Left hindlimb (tissue), 1 donor: Measurements from ENCODE around the gene SHISA9.

Source experiments
- DNase-seq: peaks from one replicate; pipeline ENCODE4 v3.0.0-alpha.2; 2018

Gene SHISA9

DNA sequence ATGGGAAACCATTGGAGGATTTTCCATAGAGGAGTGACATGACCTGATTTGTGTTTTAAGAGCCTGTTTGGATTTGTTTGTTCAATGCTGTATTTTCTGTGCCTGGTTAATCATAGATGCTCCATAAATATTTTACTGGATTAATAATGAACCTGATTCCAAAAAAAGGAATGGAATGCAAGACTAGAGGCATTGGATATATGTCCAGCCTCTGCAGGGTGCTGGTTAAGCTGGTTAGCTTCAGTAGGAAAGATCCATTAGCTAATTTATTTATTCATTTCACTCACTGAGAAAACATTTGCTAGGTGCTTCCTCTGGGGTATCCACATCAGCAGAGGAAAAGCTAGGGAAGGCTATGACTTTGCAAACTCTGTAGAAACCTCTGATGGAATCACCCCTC lies 57.7 kb downstream of the SHISA9 start:
- no peak for DNase-seq

DNA sequence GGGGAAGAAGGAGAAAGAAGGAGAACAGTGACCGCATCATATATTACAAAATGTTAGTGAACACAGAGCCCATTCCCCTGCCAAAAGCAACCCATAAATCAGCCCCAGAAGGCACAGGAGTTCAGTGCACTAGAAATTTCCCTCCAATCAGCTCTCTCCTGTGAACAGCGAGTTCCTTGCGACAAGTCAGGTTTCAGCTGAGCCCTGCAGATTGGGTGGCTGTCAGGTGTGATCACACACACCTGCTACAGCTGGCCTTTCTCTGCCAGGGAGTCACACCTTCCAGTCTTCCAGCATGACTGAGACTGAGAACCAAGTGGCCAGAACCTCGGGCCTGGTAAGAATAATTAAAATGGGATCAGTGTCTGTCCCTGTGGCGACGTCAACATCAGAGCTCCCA lies 60.2 kb downstream of the SHISA9 start:
- no peak for DNase-seq

DNA sequence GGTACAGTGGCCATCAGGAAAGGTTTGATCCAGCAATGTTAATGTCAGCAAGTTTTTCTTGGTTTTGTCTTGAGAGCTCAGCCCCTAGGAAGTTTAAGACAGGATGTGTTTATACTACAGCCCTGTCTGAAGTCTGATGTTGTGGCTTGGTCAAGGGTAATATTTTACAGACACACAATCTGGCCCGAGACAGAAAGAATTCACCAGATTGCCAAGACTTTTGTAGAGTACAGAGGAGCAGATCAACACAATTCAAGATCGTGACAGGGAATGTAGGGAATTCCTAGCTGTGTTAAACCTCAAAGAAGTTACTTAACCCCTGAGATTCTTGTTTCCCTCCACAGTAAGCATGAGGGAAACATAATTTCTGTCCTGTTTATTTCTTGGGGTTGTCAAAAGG lies 63.1 kb downstream of the SHISA9 start:
- no peak for DNase-seq

DNA sequence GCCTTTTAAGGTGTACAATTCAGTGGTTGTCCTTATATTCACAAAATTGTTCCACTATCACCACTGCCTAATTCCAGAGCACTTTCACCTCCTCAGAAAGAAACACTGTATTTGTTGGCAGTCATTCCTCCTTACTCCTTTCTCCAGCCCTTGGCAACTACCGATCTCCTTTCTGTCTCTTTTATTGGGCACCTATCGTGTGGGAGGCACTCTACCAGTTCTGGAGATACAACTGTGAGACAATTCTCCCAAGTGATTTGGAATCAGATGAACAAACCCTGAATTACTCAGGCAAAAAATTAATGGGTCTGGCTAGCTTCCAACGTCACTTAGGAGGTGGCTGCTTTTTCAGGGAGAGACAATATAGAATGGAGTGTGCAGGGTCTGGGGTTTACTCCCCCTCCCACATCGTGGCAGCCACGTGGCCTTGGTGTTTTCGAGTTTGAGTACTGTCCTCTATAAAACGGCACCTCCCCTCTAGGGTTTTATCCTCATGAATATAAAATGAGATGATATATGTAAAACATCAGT lies 63.9 kb downstream of the SHISA9 start:
- DNase-seq: no peak

DNA sequence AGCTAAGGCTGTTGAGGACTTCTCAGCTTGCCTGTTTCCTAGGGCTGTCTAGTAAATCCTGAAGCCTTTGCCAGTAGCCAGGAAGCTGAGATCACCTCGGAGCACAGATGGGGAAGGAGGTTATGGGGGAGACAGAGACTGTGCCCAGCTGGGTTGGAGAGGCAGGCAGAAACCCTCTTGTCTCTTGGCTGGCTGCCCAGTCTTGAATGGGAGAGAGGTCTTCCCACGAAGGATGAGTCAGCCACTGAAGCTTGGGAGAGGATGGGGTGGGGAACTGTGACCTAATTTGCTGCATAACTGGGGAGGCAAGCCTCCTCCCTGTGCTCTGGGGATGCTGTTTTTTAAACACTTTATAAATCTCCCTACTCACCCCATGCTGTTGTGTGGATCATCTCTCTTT lies 69.8 kb downstream of the SHISA9 start:
- peak; percentile 32 for DNase-seq

DNA sequence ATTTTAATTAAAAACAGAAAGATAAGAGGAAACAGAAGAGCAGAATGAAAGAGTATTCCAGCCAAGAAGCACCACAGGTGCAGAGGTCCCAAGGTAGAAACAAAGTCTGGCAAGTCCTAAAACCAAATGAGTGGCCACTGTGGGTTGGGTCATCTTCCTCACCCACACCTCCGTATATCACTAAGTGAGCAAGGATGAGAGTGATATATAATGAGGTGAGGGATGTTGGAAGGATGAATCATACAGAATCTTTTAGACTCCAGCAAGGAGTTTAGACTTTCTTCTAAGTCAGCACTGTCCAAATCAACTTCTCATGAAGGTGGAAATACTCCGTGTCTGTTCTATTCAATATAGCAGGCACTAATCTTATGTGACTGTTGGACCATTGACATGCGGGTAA lies 70.8 kb downstream of the SHISA9 start:
- no peak for DNase-seq

DNA sequence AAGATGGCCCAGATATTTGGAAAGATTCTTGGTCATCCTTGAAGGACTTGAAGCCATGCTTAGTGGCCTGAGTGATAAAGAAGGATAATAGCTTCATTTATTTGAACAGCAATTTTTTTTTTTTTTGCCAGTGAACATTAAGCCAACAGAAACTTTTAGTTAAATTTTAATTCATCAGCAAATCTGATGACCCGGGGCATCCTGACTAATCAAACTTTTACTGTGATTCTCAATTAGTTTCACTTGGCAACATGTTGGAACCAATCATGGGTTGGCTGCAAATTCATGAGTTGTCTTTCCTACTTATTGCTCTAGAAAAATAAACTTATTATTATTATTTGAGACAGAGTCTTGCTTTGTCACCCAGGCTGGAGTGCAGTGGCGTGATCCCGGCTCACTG lies 74.4 kb downstream of the SHISA9 start:
- no peak for DNase-seq

DNA sequence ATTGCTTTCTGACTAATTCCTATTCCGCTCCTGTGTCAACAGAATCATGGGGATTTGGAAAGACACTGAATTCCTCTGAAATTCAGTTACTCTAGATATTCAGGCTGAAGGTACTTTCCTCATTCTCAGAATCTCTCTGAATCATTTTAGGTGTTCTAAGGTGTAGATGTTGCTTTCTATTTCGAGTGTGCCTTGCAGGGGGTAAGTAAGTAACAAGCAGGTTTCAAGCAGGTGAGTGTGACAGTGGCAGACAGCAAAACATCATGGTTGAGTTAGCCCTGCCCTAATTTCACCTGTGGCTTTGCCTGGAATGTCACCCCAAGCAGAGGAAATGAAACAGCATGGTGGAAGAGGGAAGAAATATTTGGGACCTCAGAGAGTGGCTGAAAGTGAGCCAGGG lies 75.1 kb downstream of the SHISA9 start:
- no peak for DNase-seq

DNA sequence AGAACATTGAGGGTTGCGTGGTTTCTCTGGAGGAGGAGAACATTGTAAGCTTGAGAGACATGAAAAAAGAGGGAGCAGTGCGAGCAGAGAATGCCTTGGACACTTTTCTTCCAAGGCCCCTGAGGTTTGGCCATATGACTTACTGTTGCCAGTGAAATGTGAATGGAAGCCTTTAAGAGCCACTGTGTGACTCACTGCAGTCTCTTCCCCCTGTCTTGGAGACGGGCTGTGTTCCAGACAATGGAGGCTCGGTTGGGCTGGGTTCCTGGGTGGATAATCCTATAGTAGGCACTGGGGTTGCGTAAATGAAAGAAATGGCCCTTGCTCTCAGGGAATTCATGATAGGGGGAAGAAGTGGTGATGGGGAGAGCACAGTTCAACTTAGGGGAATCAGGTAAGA lies 75.5 kb downstream of the SHISA9 start:
- DNase-seq: no peak

DNA sequence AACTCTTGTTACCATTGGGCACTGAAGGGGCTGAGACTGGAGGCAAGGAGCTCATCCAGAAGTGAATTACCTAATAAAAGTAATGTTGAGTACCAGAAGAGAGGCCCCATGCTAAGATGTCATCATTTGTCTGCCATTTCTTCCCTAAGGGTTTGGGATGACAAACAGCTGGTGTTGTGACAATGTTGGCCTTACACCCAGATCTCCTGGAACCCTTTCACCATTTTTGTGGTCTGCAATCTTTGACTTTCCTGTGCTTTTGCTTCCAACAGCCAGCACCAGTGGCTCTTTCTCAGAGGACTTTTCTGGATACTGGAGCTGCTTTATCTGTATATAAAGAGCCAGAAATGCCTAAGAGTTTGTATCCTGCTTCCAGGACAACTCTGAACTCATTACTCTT lies 84.1 kb downstream of the SHISA9 start:
- DNase-seq: no peak

DNA sequence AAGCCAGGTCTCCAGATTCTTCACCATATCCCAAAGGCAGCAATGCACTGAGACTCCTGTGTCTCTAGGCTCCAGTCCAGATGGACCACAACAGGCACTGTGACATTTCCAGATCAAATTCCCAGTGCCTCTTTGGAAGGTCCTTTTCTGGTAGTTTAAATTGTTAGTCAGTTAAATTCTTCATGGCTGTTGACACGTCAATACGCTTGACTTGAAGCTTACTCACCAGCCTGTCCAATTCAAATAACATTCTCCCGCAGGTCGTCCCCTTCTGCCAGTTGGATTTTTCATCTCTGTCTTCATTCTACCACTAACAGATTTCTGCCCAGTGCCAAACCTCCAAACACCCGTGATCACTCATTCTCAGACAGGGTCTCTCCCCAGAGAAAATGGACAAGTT lies 86.7 kb downstream of the SHISA9 start:
- DNase-seq: no peak

DNA sequence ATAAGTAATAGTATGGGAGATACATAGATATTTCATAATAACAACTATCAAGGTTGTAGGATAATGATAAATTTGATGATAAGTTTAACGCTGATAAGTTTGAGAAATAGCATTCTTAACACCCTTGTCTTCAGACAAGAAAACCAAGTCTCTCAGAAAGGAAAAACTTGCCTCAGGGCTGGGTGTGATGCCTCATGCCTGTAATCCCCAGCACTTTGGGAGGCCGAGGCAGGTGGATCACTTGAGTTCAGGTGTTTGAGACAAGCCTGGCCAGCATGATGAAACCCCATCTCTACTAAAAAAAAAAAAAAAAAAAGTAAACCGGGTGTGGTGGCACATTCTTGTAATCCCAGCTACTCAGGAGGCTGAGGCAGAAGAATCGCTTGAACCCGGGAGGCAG lies 90.7 kb downstream of the SHISA9 start:
- no peak for DNase-seq

DNA sequence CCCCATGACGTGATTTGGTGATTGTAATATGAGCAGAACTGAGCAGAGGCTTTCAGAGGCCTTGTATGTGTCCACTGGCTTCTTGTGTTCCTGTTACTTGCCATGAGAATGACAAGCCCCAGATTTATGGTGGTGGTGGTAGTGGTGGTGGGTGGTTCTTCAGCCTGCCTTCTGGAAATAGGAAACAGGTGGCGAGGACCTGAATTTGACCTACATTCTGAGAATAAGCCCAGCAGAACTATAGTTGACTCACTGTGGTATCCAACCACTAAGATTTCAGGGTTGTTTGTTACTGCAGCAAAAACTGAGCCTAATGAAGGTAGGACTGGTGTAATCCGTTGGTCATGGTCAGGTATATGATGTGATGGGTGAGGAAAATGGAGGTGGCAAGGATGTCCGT lies 93.0 kb downstream of the SHISA9 start:
- no peak for DNase-seq

DNA sequence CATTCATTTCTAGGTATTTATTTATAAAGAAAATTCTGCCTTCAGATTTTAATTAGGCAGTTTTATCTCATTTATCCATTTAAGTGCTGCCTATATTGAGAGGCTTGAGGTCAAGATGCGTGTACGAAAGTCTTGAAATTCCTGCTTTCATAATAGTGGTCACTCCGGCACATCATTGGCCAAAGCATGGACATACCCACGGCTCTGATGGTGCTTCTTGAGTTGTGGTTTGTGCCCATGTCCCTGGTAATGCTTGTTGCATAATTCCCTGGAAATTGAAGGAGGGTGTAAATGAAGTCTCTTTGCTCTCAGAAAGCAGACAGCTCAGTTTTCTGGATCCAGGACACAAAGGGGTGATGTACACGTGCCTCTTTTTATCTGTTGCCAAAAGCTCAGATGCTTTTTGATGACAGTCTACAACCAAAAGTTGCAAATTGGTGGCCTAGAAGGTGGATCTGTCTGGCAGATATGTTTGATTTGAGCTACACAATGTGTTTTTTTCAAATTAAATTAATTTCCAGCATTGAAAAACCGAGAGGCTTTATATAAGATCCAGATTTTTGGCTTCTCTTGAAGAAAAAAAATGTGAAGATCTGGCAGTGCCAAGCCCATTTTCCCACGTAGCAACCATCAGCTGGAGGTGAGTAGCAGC lies 94.4 kb downstream of the SHISA9 start:
- DNase-seq: no peak

DNA sequence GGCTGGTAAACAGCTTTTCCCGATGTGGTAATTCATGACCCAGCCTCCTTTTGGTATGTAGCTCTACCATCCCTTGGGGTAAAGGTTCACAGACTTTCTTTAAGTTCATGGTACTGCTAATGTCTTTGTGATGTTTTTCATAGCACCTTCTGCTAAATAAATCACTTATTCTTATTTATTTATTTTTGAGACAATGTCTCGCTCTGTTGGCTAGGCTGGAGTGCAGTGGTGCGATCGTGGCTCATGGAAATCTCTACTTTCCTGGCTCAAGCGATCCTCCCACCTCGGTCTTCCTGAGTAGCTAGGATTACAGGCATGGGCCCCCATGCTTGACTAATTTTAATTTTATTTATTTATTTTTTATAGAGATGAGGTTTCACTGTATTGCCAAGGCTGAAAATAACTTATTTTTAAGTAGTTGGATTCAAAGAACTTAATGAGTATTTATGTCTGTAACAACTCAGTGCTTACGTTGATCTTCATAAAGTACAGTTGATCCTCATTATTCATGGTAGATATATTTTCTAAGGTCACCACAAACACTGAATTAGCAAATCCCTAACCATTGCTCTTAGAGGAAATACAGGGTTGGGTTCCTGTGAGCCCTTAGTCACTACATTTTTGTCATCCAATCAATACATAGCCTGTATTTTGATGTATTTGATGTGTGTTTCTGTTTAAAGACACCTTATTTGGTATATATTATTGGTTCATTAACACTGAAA lies 97.1 kb downstream of the SHISA9 start:
- DNase-seq: no peak

DNA sequence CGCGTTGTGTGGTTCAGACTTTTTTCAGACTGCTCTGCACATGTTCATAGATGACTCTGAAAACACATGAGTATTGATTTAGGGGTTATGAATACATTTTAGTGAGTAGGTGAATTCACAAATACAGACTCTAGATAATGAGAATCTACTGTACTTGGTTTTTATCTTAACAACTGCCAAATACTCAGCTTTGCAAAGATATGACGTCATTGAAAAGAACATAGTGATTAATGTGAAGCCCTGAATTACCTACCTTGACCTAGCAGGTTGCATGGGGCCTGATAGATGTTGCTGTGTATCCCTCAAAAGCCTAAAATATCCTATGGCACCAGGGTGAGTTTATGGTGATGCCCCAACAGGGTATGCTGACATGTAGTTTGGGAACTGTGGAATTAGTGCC lies 98.0 kb downstream of the SHISA9 start:
- no peak for DNase-seq

DNA sequence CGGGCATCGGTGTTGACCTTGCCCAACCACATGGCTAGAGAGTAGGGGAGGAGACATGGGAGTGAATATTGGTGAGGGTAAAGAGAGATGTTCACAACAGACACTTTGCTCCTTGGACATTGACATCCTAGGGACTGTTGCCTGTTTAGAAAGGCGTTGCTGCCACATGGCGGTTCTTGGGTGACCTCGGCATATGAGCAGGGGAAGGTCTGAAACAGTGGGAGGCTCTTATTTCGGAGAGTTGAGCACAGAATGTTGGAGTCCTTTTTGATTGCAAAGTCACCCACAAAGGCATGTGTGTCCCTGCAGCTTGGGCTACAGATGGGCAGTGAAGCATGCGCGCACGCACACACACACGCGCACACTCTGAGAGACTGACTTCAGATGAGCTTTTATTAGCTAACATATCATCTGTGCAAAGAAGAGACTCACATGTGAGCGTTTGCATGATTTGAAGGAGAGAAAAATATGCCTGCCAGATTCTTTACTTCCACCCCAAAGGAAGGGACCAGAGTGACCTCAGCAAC lies 104.4 kb downstream of the SHISA9 start:
- DNase-seq: no peak

DNA sequence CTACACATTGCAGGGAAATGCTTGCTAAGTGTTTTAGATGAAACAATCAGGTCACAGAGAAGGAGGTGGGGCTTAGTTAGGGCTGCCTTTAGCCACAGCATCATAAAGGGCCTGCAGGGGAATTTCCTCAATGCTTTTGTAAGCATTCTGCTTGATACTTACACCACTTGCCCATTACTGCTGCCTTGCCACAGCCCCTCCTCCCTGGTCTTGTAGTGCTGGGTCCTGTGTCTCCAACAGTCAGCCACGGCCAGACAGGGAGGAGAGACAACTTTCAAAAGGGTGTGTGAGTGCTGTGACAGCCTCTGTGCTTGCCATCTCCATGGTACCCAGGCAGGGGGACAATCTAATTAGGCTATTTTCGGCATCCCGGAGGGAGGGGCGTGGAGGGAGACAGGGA lies 111.2 kb downstream of the SHISA9 start:
- no peak for DNase-seq

DNA sequence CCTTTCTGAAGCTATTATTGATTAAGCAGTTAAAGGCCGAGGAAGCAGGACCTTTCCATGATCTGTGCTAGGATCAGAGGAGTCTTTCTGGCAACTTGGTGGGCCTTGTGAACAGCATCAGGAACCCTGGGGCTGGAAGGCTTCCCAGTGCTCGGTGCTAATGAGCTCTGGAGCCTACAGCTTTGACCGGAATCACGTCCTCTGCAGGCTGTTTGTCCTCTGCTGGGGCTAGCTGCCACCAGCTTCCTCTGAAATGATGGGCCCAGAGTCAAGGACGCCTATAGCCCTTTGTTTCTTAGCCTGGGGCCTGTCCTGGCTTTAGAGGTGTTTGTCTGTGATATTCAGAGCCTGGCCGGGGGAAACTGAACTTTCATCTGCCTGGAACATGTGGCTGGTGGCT lies 111.6 kb downstream of the SHISA9 start:
- DNase-seq: no peak

DNA sequence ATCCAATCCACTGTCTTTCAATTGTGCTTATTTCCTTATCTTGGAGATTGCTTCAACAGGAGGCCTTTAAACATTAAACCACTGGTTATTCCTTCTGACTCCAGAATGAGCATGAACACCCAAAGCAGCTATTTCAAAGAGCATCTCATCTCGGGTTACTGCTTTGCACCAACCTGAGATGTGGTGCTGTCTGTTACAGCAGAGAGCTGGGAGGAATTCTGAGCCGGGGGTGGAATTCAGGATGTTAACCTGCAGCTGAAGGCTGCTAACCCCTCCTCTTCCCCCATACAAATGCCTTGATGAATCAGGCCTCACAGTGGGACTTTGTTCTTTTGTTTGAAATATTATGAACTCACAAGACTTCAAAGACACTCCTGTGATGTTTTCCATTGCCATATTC lies 113.1 kb downstream of the SHISA9 start:
- DNase-seq: no peak

DNA sequence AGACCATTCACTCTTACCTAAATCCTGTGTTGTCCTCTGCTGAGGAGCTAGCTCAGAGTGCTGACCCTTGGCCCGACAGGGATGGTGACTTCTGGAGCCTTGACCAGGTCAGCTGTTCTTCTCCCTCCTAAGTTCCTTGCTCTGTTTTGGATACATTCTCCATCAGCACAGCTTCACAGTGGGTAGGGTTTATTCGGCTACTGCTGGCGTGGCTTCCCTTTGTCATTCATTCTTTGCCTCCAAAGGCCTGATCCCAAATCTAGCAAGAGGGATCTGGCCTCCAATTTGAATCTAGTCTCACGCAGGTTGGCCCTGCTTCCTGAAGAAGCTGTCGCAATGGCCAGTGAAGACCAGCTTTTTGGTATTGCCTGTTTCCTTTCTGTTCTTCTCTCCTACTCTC lies 116.6 kb downstream of the SHISA9 start:
- no peak for DNase-seq

DNA sequence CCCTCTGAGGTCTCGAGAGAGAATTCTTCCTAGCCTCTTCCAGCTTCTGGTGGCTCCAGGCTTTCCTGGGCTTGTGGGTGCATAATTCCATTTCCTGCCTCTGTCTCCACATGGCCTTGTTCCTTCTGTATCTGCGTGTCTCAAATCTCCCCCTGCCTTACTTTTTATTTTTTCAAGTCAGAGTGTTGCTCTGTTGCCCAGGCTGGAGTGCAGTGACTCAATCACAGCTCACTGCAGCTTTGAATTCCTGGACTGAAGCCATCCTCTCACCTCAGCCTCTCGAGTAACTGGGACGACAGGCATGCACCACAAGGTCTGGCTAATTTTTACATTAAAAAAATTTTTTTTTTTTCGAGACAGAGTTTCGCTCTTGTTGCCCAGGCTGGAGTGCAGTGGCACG lies 120.6 kb downstream of the SHISA9 start:
- DNase-seq: no peak

DNA sequence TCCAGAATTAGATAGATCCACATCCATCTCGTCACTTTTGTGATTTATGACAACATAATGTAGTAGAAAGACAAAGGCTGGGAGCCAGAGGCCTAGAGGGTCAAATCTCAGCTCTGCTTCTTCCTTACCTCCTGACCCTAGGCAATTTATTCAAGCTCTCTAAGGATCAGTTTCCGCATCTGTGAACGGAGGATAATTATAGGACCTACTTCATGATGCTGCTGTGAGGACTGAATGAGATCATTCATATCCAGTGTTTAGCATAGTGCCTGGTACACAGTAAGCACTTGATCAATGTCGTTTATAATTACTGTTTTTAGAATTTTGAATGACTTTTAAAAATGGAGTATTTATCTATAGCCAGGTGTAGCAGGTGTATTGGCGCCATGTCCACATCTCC lies 128.4 kb downstream of the SHISA9 start:
- DNase-seq: no peak

DNA sequence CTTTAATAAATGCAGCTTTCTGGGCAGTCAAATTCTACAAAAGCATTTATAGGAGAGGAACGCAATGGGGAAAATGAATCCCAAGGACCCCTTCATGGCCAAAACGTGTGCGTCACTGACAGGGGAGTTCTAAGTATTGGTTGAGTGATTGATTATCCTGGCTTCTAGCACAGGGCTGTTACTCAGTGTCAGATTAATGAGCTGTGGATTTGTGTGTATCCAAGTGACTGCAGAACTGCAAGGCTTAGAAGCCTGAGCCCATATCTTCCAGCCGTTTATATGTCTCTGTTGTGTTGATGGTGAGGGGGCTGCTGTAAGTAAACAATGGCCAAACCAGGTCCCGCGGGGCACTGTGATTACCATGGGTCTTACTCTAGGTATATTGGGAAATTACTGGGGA lies 129.4 kb downstream of the SHISA9 start:
- DNase-seq: no peak

DNA sequence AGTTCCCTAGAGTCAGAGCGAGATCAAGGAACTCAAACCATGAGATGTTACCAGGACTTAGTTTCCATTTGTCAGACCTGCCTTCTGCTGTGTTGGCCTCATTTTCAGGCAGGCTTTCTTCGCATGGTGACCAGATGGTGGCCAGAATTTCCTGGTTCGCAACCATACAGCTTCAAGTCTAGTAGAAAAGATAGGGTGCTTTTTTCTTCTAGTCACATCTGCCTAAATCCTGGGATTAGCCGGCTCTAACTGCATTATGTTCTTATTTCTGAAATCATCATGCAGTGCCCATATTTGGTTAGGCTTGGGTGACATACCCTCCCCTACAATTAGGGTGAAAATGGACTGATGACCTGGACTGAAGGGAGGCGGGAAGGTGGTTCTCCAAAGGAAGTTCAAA lies 131.5 kb downstream of the SHISA9 start:
- no peak for DNase-seq
